Testis (tissue), 3 donors: Measurements from ENCODE around the gene FKBP2. TPM values are rescaled to one million over a fixed set of nuclear protein-coding genes. Genes with fewer than 3 reads are reported as not detected.
"Not testable (repeated sequence)": the region's sequence is repeated elsewhere in the genome, so short reads cannot be mapped to it uniquely, and the experiment has no call there.

Source experiments
- DNase-seq: peaks from one replicate; pipeline ENCODE4 v3.0.0-alpha.2; 2019
- H3K27ac ChIP-seq, 2 donors: fragments of 200-600 bp; sonication (generic); one replicate each; pipeline ENCODE4 v1.5.1; 2019
- H3K27me3 ChIP-seq: fragments of 200-600 bp; sonication (generic); one replicate; pipeline ENCODE4 v1.5.1; 2019
- H3K36me3 ChIP-seq: fragments of 200-600 bp; sonication (generic); one replicate; pipeline ENCODE4 v1.5.1; 2017; ENCODE audit warnings: low read depth; ENCODE audit errors: missing control alignments
- H3K4me1 ChIP-seq: fragments of 200-600 bp; sonication (generic); one replicate; pipeline ENCODE4 v1.5.1; 2019
- H3K4me3 ChIP-seq, 2 donors: fragments of 200-600 bp; sonication (generic); one replicate each; pipeline ENCODE4 v1.5.1; 2017 to 2019
- H3K9me3 ChIP-seq: fragments of 200-600 bp; sonication (generic); one replicate; pipeline ENCODE4 v1.5.1; 2017
- CTCF ChIP-seq, 3 experiments: fragments of 450-650 bp in 2 of 3; fragments of 200-600 bp in 1 of 3; sonication (generic) in 1 of 3; IDR thresholded peaks; one replicate each; pipeline ENCODE4 v1.5.1; 2016 to 2019; ENCODE audit warnings: antibody characterized with exemption in 3 of 3, mild to moderate bottlenecking in 2 of 3, moderate library complexity in 1 of 3
- POLR2A ChIP-seq: fragments of 450-650 bp; IDR thresholded peaks from one replicate; pipeline ENCODE4 v1.6.1; 2017; ENCODE audit warnings: antibody characterized with exemption, mild to moderate bottlenecking, moderate library complexity
- WGBS, 2 donors: methylation state at CpG; one replicate each; pipeline ENCODE4 v1.1.5; 2018; 5-methylcytosine and 5-hydroxymethylcytosine counted together
- intact Hi-C: fragments of 100-400 bp; cut with DNase I; formaldehyde crosslinking; loops from one replicate; pipeline ENCODE4 v1.15.1; 2023; ENCODE audit warnings: low total_unique reads
- polyA plus RNA-seq: library from polyadenylated mRNA; stranded (reverse); fragments of 350-450 nt; fragmentation: Illumina TruSeq; extraction: RNeasy Lipid Tissue Mini Kit (QIAGEN cat#74804); gene quantifications from one replicate; pipeline ENCODE4 v1.2.3, GENCODE V29; 2014; ENCODE audit warnings: low read depth, low replicate concordance; ENCODE audit not compliant: insufficient read depth
- total RNA-seq, 2 donors: library from RNA; depleted of rRNA; stranded (reverse); fragments of >200 nt; gene quantifications; one replicate each; pipeline ENCODE4 v1.2.3, GENCODE V29; 2016

Gene FKBP2
- total and polyA plus RNA-seq, 3 donors from 2014 or later = 151 to 159 (median 159) TPM

- Histone ChIP-seq H3K36me3 (no peaks in the 10 kb centered on the region), H3K4me3 (no peak overlapping the region), H3K4me1 (peaks cover 43% of the 10 kb centered on the region), H3K27me3 (no peaks in the 10 kb centered on the region), H3K27ac (no peak overlapping the region), H3K9me3 (no peaks in the 10 kb centered on the region)
- DNase-seq = no peak
- 65 to 74% methylated on average over 3 to 5 of the region's 5 CpGs for WGBS, 2 donors
- intact Hi-C loops = no loop called here
- no peak for TF ChIP-seq POLR2A
- no peak for TF ChIP-seq CTCF (IDR thresholded peaks at IDR 0.05)
Observed at GRCh38 chr11:64244107-64244506, 3.2 kb downstream of the FKBP2 start.

GRCh38 chr11:64244966-64245365, 4.1 kb downstream of the FKBP2 start:
- H3K9me3 ChIP-seq = no peaks in the 10 kb centered on the region
- TF ChIP-seq CTCF (IDR thresholded peaks at IDR 0.05) (no peak), POLR2A (no peak)
- DNase-seq = no peak
- no peak overlapping the region for H3K4me3 ChIP-seq
- H3K4me1 ChIP-seq = peaks cover 42% of the 10 kb centered on the region
- 42% methylated on average over 6 of the region's 6 CpGs; no CpG with 5 or more reads in 1 of the 2 donors for WGBS, 2 donors
- intact Hi-C loops = no loop called here
- no peaks in the 10 kb centered on the region for H3K36me3 ChIP-seq
- no peaks in the 10 kb centered on the region for H3K27me3 ChIP-seq
- H3K27ac ChIP-seq = peak overlapping the region in 1 of 2 donors; percentile 75

- WGBS, 2 donors = 5 to 28% methylated on average over 3 to 6 of the region's 6 CpGs
- peak overlapping the region; percentile 24 to 75 for H3K27ac ChIP-seq
- peak overlapping the region; percentile 47 to 60 for H3K4me3 ChIP-seq
- H3K4me1 ChIP-seq = peaks cover 41% of the 10 kb centered on the region
- H3K27me3 ChIP-seq = no peaks in the 10 kb centered on the region
- no peak for TF ChIP-seq POLR2A
- no peak for TF ChIP-seq CTCF (IDR thresholded peaks at IDR 0.05)
- no peaks in the 10 kb centered on the region for H3K36me3 ChIP-seq
- H3K9me3 ChIP-seq = no peaks in the 10 kb centered on the region
- no peak for DNase-seq
- intact Hi-C loops = no loop called here
Observed at GRCh38 chr11:64245401-64245796, 4.5 kb downstream of the FKBP2 start.

- H3K27me3 ChIP-seq = no peaks in the 10 kb centered on the region
- H3K4me3 ChIP-seq = peak overlapping the region; percentile 47 to 60
- H3K9me3 ChIP-seq = no peaks in the 10 kb centered on the region
- WGBS, 2 donors = 2 to 3% methylated on average over 24 to 46 of the region's 46 CpGs
- peak overlapping the region; percentile 24 to 75 for H3K27ac ChIP-seq
- peaks cover 45% of the 10 kb centered on the region for H3K4me1 ChIP-seq
- intact Hi-C loops = no loop called here
- TF ChIP-seq CTCF (IDR thresholded peaks at IDR 0.05) (no peak), POLR2A (no peak)
- no peaks in the 10 kb centered on the region for H3K36me3 ChIP-seq
- peak; percentile 50 for DNase-seq
Observed at GRCh38 chr11:64245797-64246620, 5.1 kb downstream of the FKBP2 start.

GRCh38 chr11:64246621-64246870, 5.7 kb downstream of the FKBP2 start:
- Histone ChIP-seq H3K4me3 (peak overlapping the region; percentile 47 to 60), H3K4me1 (peaks cover 45% of the 10 kb centered on the region), H3K27ac (peak overlapping the region in 1 of 2 donors; percentile 68)
- 1% methylated on average over 26 of the region's 43 CpGs; no CpG with 5 or more reads in 1 of the 2 donors for WGBS, 2 donors
- H3K27me3 ChIP-seq, DNase-seq, H3K9me3 ChIP-seq, intact Hi-C loops, H3K36me3 ChIP-seq: not testable (repeated sequence)
